ENCODE data around the gene SAMM50.
A peak's percentile ranks its signal among the peaks of the same experiment; 100 is the strongest.

Gene SAMM50

DNA sequence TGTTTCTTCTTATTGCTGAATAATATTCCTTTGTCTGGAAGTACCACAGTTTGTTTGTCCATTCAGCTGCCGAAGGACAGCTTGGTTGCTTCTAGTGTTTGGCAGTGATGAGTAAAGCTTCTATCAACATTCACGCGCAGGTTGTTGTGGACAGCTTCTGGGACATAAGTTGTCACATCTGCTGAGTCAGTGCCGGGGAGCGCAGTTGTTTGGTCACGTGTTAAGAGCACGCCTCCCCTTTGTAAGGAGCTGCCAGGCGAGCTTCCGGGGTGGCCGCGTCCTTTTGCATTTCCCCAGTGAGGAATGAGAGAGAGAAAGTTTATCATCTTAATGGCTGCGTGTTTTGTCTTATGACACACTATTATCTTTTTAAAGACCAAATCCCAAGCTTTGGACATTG is 30.3 kb downstream of the SAMM50 start:
- DNase-seq (ENCODE audit: low read depth) = peak; percentile 13
- H3K4me3 ChIP-seq (ENCODE audit: control insufficient read depth, low read depth, low read length) = no peak overlapping the region
- no peak for TF ChIP-seq CTCF (conservative IDR thresholded peaks at IDR 0.05; ENCODE audit: control insufficient read depth, insufficient read depth, low read depth, low read length)

- no peak for TF ChIP-seq CTCF (conservative IDR thresholded peaks at IDR 0.05; ENCODE audit: control insufficient read depth, insufficient read depth, low read depth, low read length)
- H3K4me3 ChIP-seq (ENCODE audit: control insufficient read depth, low read depth, low read length) = no peak overlapping the region
- DNase-seq (ENCODE audit: low read depth) = no peak
Observed at GRCh38 chr22:43988116-43988820, 33.0 kb downstream of the SAMM50 start.

DNA sequence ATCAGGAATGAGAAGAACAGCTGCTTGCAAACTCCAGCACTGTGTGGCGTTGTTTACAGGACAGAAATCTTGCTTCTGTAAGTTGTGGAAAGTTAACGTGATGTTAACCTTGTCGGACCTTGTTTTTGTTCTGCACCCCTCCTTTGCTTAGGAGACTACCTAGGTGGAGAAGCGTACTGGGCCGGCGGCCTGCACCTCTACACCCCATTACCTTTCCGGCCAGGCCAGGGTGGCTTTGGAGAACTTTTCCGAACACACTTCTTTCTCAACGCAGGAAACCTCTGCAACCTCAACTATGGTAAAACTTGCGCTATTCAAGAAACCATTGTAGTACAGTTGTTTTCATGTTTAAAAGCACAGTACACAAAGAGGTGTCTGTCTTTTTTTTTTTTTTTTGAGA is 33.7 kb downstream of the SAMM50 start:
- TF ChIP-seq CTCF (conservative IDR thresholded peaks at IDR 0.05; ENCODE audit: control insufficient read depth, insufficient read depth, low read depth, low read length) = no peak
- no peak overlapping the region for H3K4me3 ChIP-seq (ENCODE audit: control insufficient read depth, low read depth, low read length)

GRCh38 chr22:43990044-43990443 is 34.8 kb downstream of the SAMM50 start:
- no peak for DNase-seq (ENCODE audit: low read depth)
- no peak overlapping the region for H3K4me3 ChIP-seq (ENCODE audit: control insufficient read depth, low read depth, low read length)
- no peak for TF ChIP-seq CTCF (conservative IDR thresholded peaks at IDR 0.05; ENCODE audit: control insufficient read depth, insufficient read depth, low read depth, low read length)

More for the DNA sequence above, 33.7 kb downstream of the SAMM50 start:
- no peak for DNase-seq (ENCODE audit: low read depth)

- DNase-seq (ENCODE audit: low read depth) = no peak
- no peak for TF ChIP-seq CTCF (conservative IDR thresholded peaks at IDR 0.05; ENCODE audit: control insufficient read depth, insufficient read depth, low read depth, low read length)
- H3K4me3 ChIP-seq (ENCODE audit: control insufficient read depth, low read depth, low read length) = no peak overlapping the region
Observed at GRCh38 chr22:43991316-43992020, 36.2 kb downstream of the SAMM50 start.

DNA sequence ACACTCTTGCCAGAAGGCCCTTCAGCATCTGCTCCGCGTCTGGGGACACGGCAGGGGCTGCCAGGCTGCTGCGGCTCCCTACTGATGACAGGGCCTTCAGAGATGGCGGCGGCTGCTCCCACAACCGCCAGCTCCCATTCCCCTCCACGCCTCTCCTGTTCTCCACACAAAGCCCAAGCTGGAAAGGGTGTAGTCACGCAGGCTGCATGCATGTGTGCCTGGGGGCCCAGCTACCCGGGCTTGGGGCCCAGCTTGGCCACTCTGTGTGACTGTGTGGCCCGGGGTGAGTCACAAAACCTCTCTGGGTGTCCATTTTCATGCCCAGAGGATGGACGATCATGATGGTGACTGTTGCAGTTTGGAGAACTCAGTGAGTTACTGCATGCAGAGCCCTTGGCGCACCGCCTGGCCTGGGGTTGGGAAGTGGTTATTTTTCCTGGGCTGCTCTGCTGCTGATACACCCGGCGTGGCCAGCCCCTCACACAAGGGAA is 37.1 kb downstream of the SAMM50 start:
- DNase-seq (ENCODE audit: low read depth) = peak; percentile 54
- no peak for TF ChIP-seq CTCF (conservative IDR thresholded peaks at IDR 0.05; ENCODE audit: control insufficient read depth, insufficient read depth, low read depth, low read length)
- H3K4me3 ChIP-seq (ENCODE audit: control insufficient read depth, low read depth, low read length) = no peak overlapping the region
